PC-9 (cell line): ENCODE results near the gene PSMA7. TPM values are rescaled to one million over a fixed set of nuclear protein-coding genes. Genes with fewer than 3 reads are reported as not detected.
"Not testable (repeated sequence)": the region's sequence is repeated elsewhere in the genome, so short reads cannot be mapped to it uniquely, and the experiment has no call there.

Source experiments
- BruUV-seq: library from RNA; stranded (reverse); fragments of 400-500 nt; replicated peaks from 2 replicates; lab custom pipeline; 2021; lab: Mats Ljungman, UMichigan
- CTCF ChIA-PET: fragments of 300-600 bp; sonication (Branson Sonifier 250); formaldehyde crosslinking; loops from one replicate; lab custom pipeline; 2022; ENCODE audit warnings: antibody characterized with exemption; lab: Charles Lee
- POLR2A ChIA-PET: fragments of 300-600 bp; sonication (Branson Sonifier 250); formaldehyde crosslinking; loops from one replicate; lab custom pipeline; 2022; ENCODE audit warnings: antibody characterized with exemption; ENCODE audit not compliant: unreplicated experiment; lab: Charles Lee
- DNase-seq, 2 experiments: peaks; one replicate each; pipeline versions ENCODE4 v3.0.0 to v3.0.0-alpha.2; 2015 to 2022; ENCODE audit warnings: mixed read lengths in 1 of 2
- H2AFZ ChIP-seq: fragments of 200-600 bp; sonication (generic); 2 replicates; pipeline ENCODE4 v1.8.1; 2017; ENCODE audit warnings: antibody characterized with exemption
- H3F3A ChIP-seq: fragments of 200-600 bp; sonication (generic); 2 replicates; pipeline ENCODE4 v1.8.1; 2017; ENCODE audit warnings: antibody characterized with exemption, mild to moderate bottlenecking, low read depth; ENCODE audit not compliant: insufficient read depth
- H3K27ac ChIP-seq: fragments of 200-600 bp; sonication (generic); 2 replicates; pipeline ENCODE4 v1.6.1; 2016; ENCODE audit warnings: mixed run types
- H3K27me3 ChIP-seq: fragments of 200-600 bp; sonication (generic); 2 replicates; pipeline ENCODE4 v1.6.1; 2016; ENCODE audit warnings: low read depth, mixed run types; ENCODE audit not compliant: insufficient read depth
- H3K36me3 ChIP-seq: fragments of 200-600 bp; sonication (generic); 2 replicates; pipeline ENCODE4 v1.6.1; 2016; ENCODE audit warnings: low read depth, mixed run types
- H3K4me1 ChIP-seq: fragments of 200-600 bp; sonication (generic); replicated peaks from 2 replicates; pipeline ENCODE4 v1.6.1; 2016; ENCODE audit warnings: mixed run types; ENCODE audit not compliant: insufficient read depth
- H3K4me2 ChIP-seq: fragments of 200-600 bp; sonication (generic); 2 replicates; pipeline ENCODE4 v1.6.1; 2017; ENCODE audit warnings: mixed run types
- H3K4me3 ChIP-seq: fragments of 200-600 bp; sonication (generic); 2 replicates; pipeline ENCODE4 v1.6.1; 2016; ENCODE audit warnings: mixed run types
- H3K79me2 ChIP-seq: fragments of 200-600 bp; sonication (generic); 2 replicates; pipeline ENCODE4 v1.6.1; 2017; ENCODE audit warnings: low read depth, mixed run types
- H3K9me2 ChIP-seq: fragments of 200-600 bp; sonication (generic); 2 replicates; pipeline ENCODE4 v1.8.1; 2017; ENCODE audit warnings: mild to moderate bottlenecking; ENCODE audit not compliant: insufficient read depth
- H3K9me3 ChIP-seq: fragments of 200-600 bp; sonication (generic); 2 replicates; pipeline ENCODE4 v1.8.1; 2016; ENCODE audit warnings: low read depth; ENCODE audit not compliant: insufficient read depth
- H4K20me1 ChIP-seq: fragments of 200-600 bp; sonication (generic); 2 replicates; pipeline ENCODE4 v1.8.1; 2017; ENCODE audit not compliant: insufficient read depth
- CTCF ChIP-seq: fragments of 200-600 bp; sonication (generic); conservative IDR thresholded peaks from 2 replicates; pipeline ENCODE4 v1.6.1; 2017; ENCODE audit warnings: mixed run types, antibody characterized with exemption, mild to moderate bottlenecking, moderate library complexity
- EZH2 ChIP-seq: fragments of 200-600 bp; sonication (generic); IDR thresholded peaks from 2 replicates; pipeline ENCODE4 v1.8.0; 2017; ENCODE audit warnings: antibody characterized with exemption, low read depth
- intact Hi-C: fragments of 100-400 bp; cut with micrococcal nuclease; formaldehyde crosslinking; loops from one replicate; pipeline ENCODE4 v1.10.0; 2022; ENCODE audit not compliant: unreplicated experiment
- total RNA-seq: library from RNA; stranded (reverse); gene quantifications from 2 replicates; pipeline ENCODE4 v1.2.3, GENCODE V29; 2021

PSMA7 gene
- total RNA-seq, 1 experiment from 2014 or later: 391 TPM

GRCh38 chr20:62117658-62118057 is 25.5 kb downstream of the PSMA7 start:
- H3K4me1 ChIP-seq: no peaks in the 10 kb centered on the region
- BruUV-seq: no TSS peak
- no peak overlapping the region for H2AFZ ChIP-seq
- DNase-seq: no peak
- no peaks in the 10 kb centered on the region for H3K9me2 ChIP-seq
- no peak overlapping the region for H3K4me2 ChIP-seq
- TF ChIP-seq EZH2 (no peak), CTCF (no peak)
- no peak overlapping the region for H3K4me3 ChIP-seq
- peaks cover 68% of the 10 kb centered on the region for H3K27me3 ChIP-seq
- no peaks in the 10 kb centered on the region for H4K20me1 ChIP-seq
- no peak overlapping the region for H3K27ac ChIP-seq
- H3F3A ChIP-seq: peaks cover 17% of the 10 kb centered on the region
- no peaks in the 10 kb centered on the region for H3K79me2 ChIP-seq
- H3K9me3 ChIP-seq: peaks cover 5% of the 10 kb centered on the region; the same call in 1 of the 2 replicates
- no peaks in the 10 kb centered on the region for H3K36me3 ChIP-seq
- intact Hi-C loops: no loop called here
- CTCF ChIA-PET: no interaction called here
- POLR2A ChIA-PET: interaction anchor here (1.0 kb wide), 1 partner anchor 28 kb away, joined by 5 read pairs; no protein-coding TSS in a partner anchor

DNA sequence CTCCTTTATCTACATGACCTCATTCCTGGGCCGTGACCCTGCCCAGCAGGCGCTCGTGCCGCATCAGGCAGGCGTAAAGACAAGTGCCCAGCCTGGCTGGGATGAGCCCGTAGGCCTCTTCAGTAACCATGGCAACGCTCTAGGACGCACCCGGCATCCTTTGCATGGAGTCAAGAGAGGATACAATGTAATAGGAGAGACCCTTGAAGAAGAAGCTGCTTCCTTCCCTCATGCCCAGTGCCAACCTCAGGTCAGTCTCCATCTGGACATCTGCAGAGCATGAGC is 25.9 kb downstream of the PSMA7 start:
- DNase-seq: no peak
- H3K9me2 ChIP-seq: no peaks in the 10 kb centered on the region
- H3K4me3 ChIP-seq: no peak overlapping the region
- H2AFZ ChIP-seq: no peak overlapping the region
- peaks cover 8% of the 10 kb centered on the region for H3K9me3 ChIP-seq
- BruUV-seq: no TSS peak
- H3K27ac ChIP-seq: no peak overlapping the region
- no peaks in the 10 kb centered on the region for H3K36me3 ChIP-seq
- intact Hi-C loops: no loop called here
- H3F3A ChIP-seq: peaks cover 17% of the 10 kb centered on the region
- peaks cover 71% of the 10 kb centered on the region for H3K27me3 ChIP-seq
- no peaks in the 10 kb centered on the region for H3K79me2 ChIP-seq
- no peak overlapping the region for H3K4me2 ChIP-seq
- H3K4me1 ChIP-seq: no peaks in the 10 kb centered on the region
- no peaks in the 10 kb centered on the region for H4K20me1 ChIP-seq
- TF ChIP-seq EZH2 (no peak), CTCF (no peak)
- ChIA-PET POLR2A (interaction anchor here (1.0 kb wide), 1 partner anchor 28 kb away, joined by 5 read pairs; no protein-coding TSS in a partner anchor), CTCF (no interaction called here)

DNA sequence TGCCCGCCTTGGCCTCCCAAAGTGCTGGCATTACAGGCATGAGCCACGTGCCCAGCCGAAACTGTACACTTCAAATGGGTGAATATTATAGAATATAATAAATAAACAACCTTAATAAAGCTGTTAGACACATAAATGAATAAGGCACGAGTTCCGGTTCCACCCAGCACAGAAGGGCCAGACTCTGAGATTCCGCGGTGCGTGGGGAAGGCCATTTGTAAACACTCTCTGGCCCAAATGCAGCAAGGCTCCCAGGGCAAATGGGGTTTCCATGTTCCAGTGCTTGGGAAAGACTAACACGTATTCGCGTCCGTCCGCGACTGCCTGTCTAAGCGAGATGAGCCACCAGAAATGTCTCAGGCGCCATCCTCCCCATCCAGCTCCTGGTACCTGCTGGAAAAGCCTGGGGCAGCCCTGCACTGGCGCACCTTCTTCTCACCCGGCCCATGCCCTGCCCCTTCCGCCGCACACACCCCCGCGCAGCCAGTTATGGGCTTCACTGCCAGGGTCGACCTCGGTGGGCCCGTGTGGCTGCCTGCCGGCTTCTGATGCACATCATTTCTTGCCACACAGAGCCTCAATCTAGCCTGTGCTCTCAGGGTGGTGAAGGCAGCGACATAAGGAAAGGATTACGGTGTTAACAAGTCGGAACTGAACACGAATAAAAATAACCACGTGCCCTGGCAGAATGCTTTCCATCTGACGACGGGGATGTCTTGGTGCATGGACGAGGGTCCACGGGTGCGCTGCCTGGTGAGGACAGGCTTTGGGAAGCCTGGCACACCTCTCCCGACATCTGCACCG is 26.4 kb downstream of the PSMA7 start:
- Histone ChIP-seq H3K4me1 (no peaks in the 10 kb centered on the region), H4K20me1 (no peaks in the 10 kb centered on the region), H3K27ac (no peak overlapping the region), H3K27me3 (peaks cover 73% of the 10 kb centered on the region), H3K79me2 (no peaks in the 10 kb centered on the region), H3K4me2 (no peak overlapping the region), H3K9me2 (no peaks in the 10 kb centered on the region), H2AFZ (no peak overlapping the region), H3F3A (peaks cover 16% of the 10 kb centered on the region), H3K9me3 (peaks cover 11% of the 10 kb centered on the region), H3K4me3 (no peak overlapping the region), H3K36me3 (no peaks in the 10 kb centered on the region)
- intact Hi-C loops: no loop called here
- ChIA-PET CTCF (no interaction called here), POLR2A (interaction anchor here (1.0 kb wide), 1 partner anchor 27 kb away, joined by 5 read pairs; no protein-coding TSS in a partner anchor)
- BruUV-seq: no TSS peak
- TF ChIP-seq CTCF: no peak
- no peak for TF ChIP-seq EZH2
- DNase-seq: no peak

DNA sequence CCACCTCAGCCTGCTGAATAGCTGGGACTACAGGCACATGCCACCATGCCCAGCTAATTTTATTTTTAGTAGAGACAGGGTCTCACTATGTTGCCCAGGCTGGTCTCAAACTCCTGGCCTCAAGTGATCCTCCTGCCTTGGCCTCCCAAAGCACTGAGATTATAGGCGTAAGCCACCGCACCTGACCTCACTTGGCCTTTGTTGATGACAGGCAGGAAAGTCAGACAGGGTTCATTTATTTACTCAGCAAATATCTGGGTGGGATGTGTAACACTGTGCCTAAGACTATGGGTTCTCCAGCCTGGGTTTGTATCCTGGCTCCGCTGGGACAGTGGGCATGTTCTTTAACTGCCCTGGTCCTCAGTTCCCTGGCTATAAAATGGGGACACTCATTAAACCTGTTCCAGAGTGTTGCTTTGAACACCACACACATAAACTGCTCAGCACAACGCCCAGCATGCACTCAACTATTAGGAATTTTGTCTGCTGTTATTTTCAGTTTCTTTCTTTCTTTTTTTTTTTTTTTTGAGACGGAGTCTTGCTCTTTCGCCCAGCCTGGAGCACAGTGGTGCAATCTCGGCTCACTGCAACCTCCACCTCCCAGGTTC is 27.3 kb downstream of the PSMA7 start:
- Histone ChIP-seq H3K9me3 (peaks cover 16% of the 10 kb centered on the region), H3K27me3 (peaks cover 73% of the 10 kb centered on the region)
- H3K4me1 ChIP-seq, H3K27ac ChIP-seq, intact Hi-C loops, H3K9me2 ChIP-seq, H3K79me2 ChIP-seq, DNase-seq, H3K4me2 ChIP-seq, POLR2A ChIA-PET, H3K36me3 ChIP-seq, BruUV-seq, H4K20me1 ChIP-seq, H2AFZ ChIP-seq, H3F3A ChIP-seq, H3K4me3 ChIP-seq: not testable (repeated sequence)
- CTCF ChIA-PET: interaction anchor here (0.6 kb wide), 1 partner anchor 22 kb away, joined by 13 read pairs; no protein-coding TSS in a partner anchor
